ENCODE results near the gene CHST1. TPM values are rescaled to one million over a fixed set of nuclear protein-coding genes. Genes with fewer than 3 reads are reported as not detected.
A peak's percentile ranks its signal among the peaks of the same experiment; 100 is the strongest.

CHST1 gene
- total RNA-seq, 1 donor from 2014 or later = 0.23 TPM

DNA sequence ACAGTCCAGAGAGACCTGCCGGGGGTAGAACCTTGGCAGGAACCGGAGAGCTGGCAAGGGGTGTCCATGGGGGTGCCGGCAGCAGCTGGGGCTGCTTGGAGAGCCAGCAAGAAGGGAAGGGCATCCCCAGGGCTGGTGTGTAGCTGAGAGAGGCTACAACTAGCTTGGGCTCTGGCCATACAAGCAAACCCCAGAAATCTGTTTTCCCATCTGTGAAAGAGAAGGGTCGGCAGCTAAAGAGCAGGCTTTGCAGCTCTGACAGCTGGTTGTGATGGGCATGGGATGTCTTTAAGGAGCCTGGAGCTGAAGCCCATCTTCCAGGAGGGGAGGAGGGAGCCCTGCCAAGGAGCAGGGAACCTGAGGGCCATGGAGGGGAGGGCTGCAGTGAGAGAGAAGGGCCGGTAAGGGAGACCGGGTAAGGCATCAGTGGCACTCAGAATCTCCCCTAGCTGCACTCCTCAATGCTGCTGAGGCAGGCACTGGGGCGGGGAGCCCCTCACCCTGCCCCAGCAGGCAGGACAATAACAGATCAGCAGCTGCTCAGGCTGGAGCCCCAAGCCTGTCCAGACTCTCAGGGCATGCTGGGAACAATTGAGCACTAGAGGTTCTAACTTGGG is 3.9 kb downstream of the CHST1 start:
- intact Hi-C loops (cut with micrococcal nuclease) = no loop called here
- no peak for DNase-seq (ENCODE audit: low spot score)

DNA sequence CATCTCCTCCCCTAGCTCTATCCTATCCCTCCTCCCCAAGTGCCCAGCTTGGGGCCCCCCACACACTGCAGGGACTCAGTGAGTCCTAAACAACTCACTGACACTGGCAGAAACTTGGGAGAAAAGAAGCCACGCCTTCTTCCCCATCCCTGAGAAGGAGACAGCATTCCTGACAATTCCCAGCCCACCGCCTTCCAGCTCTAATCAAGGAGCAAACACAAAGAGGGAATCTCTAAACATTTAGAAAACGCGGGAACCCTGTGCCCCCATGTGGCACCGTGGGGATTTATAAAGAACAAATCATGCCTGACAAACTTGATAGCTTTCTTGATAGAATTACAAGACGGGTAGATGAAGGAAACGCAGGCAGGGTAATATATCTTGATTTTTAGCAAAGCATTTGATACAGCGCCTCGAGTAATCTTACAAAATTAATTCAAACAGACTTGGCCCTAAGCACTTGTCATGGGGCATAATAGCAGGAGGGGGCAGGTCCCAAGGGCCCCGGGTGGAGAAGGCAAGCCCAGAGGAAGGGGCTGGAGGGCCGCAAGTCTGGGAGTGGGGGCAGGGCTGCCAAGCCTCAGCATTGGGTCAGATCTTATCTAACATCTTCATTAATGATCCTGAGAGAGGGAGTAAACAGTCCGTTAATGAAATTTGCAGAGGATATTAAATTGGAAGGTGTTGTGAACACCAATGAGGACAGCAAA is 4.5 kb downstream of the CHST1 start:
- no peaks in the 10 kb centered on the region for H3K4me1 Mint-ChIP-seq (ENCODE audit: low read depth)
- H3K4me3 Mint-ChIP-seq = no peak overlapping the region
- H3K36me3 Mint-ChIP-seq (ENCODE audit: low read depth) = no peaks in the 10 kb centered on the region
- peaks cover 37% of the 10 kb centered on the region for H3K27me3 Mint-ChIP-seq (ENCODE audit: insufficient read depth)
- intact Hi-C loops (cut with micrococcal nuclease) = no loop called here
- no peak overlapping the region for H3K27ac Mint-ChIP-seq
- DNase-seq (ENCODE audit: low spot score) = no peak
- no peaks in the 10 kb centered on the region for H3K9me3 Mint-ChIP-seq

More for the DNA sequence above, 3.9 kb downstream of the CHST1 start:
- Mint-ChIP-seq H3K36me3 (ENCODE audit: low read depth) (no peaks in the 10 kb centered on the region), H3K4me1 (ENCODE audit: low read depth) (no peaks in the 10 kb centered on the region), H3K9me3 (no peaks in the 10 kb centered on the region), H3K27me3 (ENCODE audit: insufficient read depth) (peaks cover 42% of the 10 kb centered on the region), H3K4me3 (no peak overlapping the region), H3K27ac (no peak overlapping the region)

DNA sequence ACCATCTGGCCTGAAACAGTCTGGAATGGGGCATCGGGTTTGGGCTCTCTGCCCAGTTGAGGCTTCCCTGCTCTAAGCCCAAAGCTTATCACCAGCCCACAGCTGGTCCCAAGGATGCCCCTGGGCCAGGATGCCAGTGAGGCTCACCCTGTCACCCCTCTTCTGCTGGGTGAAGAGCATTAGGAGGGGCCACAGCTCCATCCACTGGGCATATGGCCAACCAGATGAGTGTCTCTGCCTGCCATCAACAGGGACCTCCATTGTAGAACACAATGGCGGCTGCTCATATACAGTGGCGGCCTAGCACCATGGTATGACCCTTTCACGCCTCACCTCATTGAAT is 5.6 kb downstream of the CHST1 start:
- peaks cover 35% of the 10 kb centered on the region for H3K27me3 Mint-ChIP-seq (ENCODE audit: insufficient read depth)
- intact Hi-C loops (cut with micrococcal nuclease) = no loop called here
- no peak overlapping the region for H3K27ac Mint-ChIP-seq
- no peaks in the 10 kb centered on the region for H3K36me3 Mint-ChIP-seq (ENCODE audit: low read depth)
- H3K9me3 Mint-ChIP-seq = no peaks in the 10 kb centered on the region
- no peak for DNase-seq (ENCODE audit: low spot score)
- peaks cover 8% of the 10 kb centered on the region for H3K4me1 Mint-ChIP-seq (ENCODE audit: low read depth)
- no peak overlapping the region for H3K4me3 Mint-ChIP-seq

DNA sequence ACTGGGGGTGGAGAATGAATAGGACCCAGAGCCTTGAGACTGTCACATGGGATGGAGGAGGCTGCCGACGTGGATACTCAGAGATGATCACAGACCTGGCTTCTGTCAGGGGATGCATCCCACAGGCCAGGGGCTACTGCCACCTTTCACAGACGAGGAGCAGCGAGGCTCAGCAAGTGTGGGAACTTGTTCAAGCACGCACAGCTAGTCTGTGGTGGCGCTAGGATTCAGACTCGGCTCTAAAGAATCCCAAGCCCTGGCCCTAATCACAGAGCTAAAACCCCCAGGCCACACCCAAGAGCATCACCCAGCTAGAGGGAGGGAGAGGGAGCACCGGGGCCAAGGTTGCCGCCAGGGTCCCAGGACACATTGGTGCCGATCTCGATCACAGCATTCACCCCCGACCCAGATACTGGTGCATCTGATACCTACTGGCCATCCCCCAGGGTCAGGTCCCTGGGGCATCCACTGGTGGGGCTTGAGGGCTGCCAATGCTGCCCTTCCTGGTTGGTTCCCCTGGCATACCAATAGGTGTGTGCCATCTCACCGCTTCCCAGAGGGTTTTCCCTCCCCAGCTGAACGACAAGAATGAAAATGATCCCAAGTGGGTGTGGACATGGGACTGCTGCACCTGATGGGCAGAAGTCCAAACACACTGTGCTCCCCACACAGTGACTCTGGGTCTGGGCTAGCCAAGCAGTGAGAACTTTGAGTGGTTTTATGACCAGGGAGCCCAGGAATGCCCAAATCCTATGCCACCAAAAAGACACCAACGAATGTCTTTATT is 6.2 kb downstream of the CHST1 start:
- Mint-ChIP-seq H3K27ac (no peak overlapping the region), H3K9me3 (no peaks in the 10 kb centered on the region), H3K4me3 (no peak overlapping the region), H3K36me3 (ENCODE audit: low read depth) (no peaks in the 10 kb centered on the region), H3K4me1 (ENCODE audit: low read depth) (peaks cover 8% of the 10 kb centered on the region), H3K27me3 (ENCODE audit: insufficient read depth) (peaks cover 35% of the 10 kb centered on the region)
- no peak for DNase-seq (ENCODE audit: low spot score)
- intact Hi-C loops (cut with micrococcal nuclease) = no loop called here

DNA sequence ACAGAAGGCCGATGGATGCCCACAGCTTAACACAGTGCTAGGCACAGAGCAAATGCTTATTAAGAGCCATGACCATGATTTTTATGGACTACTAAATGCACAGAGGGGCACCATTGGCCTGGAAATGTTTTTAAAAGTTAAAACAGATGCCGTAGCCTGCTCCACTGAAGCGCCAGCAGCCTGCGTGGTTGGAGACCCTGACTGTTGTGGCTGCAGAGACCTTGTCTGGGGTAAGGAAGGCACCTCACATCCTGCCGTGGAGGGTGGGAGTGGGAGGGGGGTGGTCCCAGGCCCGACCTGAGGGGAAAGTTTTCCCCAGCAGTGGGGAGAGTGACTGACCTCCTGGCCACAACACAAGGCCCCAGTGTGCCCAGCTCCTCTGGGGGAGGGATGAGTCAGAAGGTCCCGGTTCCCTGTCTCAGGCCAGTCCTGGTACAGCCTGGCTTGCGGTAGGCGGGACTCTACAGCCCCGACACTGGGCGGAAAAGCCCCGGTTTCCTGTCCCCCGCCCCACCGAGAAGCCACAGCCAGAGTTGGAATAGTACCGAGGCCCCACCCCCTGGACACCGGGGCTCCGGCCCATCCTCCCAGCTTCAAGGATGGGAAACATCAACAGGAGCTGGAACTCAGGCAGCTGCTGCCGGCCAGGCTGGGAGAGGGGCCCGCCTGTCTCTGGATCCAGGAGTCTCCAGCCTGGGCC is 7.0 kb downstream of the CHST1 start:
- H3K36me3 Mint-ChIP-seq (ENCODE audit: low read depth) = no peaks in the 10 kb centered on the region
- intact Hi-C loops (cut with micrococcal nuclease) = no loop called here
- H3K4me1 Mint-ChIP-seq (ENCODE audit: low read depth) = peaks cover 8% of the 10 kb centered on the region
- no peak overlapping the region for H3K4me3 Mint-ChIP-seq
- peaks cover 32% of the 10 kb centered on the region for H3K27me3 Mint-ChIP-seq (ENCODE audit: insufficient read depth)
- no peaks in the 10 kb centered on the region for H3K9me3 Mint-ChIP-seq
- no peak overlapping the region for H3K27ac Mint-ChIP-seq
- DNase-seq (ENCODE audit: low spot score) = no peak

DNA sequence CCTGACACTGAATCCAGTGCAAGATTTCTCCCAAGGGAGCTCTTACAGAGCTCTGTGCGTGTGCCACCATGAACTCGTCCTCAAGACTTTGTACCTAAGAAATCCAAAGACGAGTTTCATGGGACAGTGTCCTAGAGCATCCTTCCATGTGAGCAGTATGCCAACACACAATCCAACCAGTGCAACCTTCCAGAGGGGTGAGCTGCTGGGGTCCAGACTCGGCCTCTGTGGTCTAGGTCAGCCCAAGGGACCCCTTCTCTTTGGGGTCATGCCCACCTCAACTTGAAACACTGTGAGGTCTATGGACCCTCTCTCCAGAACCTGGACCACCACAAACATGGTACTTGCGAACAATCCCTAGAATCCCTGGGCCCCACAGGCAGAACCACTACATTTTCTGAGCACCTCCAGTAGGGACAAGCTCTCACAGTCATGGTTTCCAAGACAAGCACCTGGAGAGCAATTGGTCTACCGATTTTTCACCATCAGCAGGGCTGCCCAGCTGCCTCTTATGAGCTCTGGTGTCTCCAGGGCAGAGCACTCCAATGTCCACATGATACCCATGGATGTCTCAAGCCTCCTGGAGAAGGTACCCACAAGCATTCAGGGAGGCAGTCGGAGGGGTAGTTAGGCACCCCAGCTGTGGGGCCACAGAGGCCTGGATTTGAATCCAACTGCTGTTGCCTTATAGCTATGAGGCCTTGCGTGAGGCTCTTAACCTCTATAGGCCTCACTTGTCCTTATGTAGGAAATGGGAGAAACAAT is 7.7 kb downstream of the CHST1 start:
- Mint-ChIP-seq H3K4me1 (ENCODE audit: low read depth) (peaks cover 8% of the 10 kb centered on the region), H3K27ac (no peak overlapping the region), H3K9me3 (no peaks in the 10 kb centered on the region), H3K4me3 (no peak overlapping the region), H3K27me3 (ENCODE audit: insufficient read depth) (peaks cover 26% of the 10 kb centered on the region), H3K36me3 (ENCODE audit: low read depth) (no peaks in the 10 kb centered on the region)
- intact Hi-C loops (cut with micrococcal nuclease) = no loop called here
- no peak for DNase-seq (ENCODE audit: low spot score)

DNA sequence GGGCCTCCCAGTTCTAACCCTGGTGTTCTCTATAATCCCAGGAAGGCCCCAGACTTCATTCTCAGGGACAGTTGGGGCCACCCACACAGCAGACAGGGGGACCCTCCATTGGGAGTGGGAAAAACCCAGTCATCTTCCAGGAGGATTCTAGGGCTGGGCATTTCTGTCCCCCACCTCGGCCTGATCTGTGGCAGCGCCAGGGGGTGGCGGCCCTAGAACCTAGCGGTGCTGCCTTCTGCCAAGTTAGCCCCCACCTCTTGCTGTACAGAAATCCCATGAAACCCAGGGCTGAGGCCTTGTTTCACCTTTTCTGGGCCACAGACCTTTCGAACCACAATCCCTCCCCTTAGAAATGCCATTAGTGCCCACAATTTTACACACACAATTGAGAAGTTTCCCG is 9.6 kb downstream of the CHST1 start:
- peaks cover 16% of the 10 kb centered on the region for H3K27me3 Mint-ChIP-seq (ENCODE audit: insufficient read depth)
- H3K9me3 Mint-ChIP-seq = no peaks in the 10 kb centered on the region
- peaks cover 8% of the 10 kb centered on the region for H3K4me1 Mint-ChIP-seq (ENCODE audit: low read depth)
- intact Hi-C loops (cut with micrococcal nuclease) = loop anchor here (1.0 to 2.0 kb wide), 3 partner anchors 115 to 316 kb away; no protein-coding TSS in a partner anchor
- no peak for DNase-seq (ENCODE audit: low spot score)
- no peaks in the 10 kb centered on the region for H3K36me3 Mint-ChIP-seq (ENCODE audit: low read depth)
- no peak overlapping the region for H3K4me3 Mint-ChIP-seq
- no peak overlapping the region for H3K27ac Mint-ChIP-seq

DNA sequence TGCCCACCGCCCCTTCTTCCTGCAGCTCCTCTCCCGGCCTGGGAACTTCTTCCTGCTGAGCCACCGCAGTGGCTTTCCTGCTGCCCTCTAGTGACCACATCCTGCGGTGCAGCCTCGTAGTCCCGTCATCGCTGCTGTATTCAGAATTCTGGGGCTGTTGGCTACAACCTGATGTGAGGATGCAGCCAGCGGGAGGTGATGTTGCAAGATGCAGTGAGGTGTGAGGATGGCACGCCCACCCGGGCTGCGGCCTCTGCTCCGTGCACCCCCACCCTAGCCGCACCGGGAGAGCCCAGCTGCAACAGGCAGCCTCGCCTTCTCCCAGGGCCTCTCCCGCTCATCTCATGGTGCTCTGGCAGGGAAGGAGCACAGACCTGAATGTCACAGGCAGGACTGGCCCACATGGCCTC is 10.1 kb downstream of the CHST1 start:
- intact Hi-C loops (cut with micrococcal nuclease) = loop anchor here (1.0 to 2.0 kb wide), 3 partner anchors 115 to 315 kb away; no protein-coding TSS in a partner anchor
- H3K9me3 Mint-ChIP-seq = no peaks in the 10 kb centered on the region
- H3K27me3 Mint-ChIP-seq (ENCODE audit: insufficient read depth) = peaks cover 14% of the 10 kb centered on the region
- H3K27ac Mint-ChIP-seq = no peak overlapping the region
- peaks cover 8% of the 10 kb centered on the region for H3K4me1 Mint-ChIP-seq (ENCODE audit: low read depth)
- peak; percentile 32 for DNase-seq (ENCODE audit: low spot score)
- H3K36me3 Mint-ChIP-seq (ENCODE audit: low read depth) = no peaks in the 10 kb centered on the region
- no peak overlapping the region for H3K4me3 Mint-ChIP-seq

DNA sequence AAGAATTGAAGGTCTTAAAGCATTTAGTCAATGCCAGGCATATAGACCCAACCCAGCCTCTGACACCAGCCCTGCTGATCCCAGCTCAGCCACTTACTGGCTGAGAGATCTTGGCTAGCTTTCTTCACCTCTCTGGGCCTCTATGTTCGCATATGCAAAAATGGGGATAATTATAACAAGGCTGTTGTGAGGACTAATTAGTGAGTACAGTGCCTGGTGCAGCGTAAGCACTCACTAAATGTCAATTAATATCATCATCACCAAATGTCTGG is 10.5 kb downstream of the CHST1 start:
- intact Hi-C loops (cut with micrococcal nuclease) = loop anchor here (1.0 to 2.0 kb wide), 3 partner anchors 116 to 315 kb away; no protein-coding TSS in a partner anchor
- DNase-seq (ENCODE audit: low spot score) = no peak

DNA sequence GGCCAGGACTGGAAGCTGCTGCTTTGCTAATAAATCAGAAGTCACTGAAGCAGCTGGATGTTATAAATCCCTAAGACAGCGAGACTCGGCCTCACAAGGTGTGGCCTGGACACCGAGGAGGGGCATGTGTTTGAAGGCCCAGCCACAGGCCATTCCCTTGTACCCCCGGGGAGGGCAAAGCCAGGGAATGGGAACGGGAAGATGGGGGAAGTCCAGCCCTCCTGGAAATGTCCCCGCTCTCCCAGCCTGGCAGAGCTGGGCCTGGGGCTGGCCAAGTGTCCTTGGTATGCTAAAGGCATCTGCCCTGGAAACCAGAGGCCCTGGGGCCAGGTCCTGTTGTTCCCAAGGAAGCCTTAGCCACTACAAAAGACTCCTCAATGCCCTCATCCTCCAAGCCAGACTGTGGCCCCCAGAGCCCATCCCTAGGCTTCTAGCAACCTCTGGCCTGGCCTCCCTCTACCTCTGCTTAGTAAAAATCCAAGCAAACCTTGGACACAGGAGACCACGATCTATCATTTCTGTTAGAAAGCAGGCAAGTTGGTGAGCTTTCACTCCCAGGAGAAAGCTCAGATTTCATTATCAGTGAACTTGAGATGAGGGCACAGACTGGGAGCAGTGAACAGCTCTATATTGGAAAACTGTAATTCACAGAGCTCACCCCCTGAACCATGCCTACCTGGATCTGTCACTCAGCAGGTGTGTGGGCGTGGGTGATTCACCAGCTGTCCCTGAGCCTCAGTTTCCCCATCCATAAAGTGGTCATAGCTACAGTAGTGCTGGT is 11.0 kb downstream of the CHST1 start:
- intact Hi-C loops (cut with micrococcal nuclease) = loop anchor here (1.0 to 2.0 kb wide), 3 partner anchors 116 to 314 kb away; no protein-coding TSS in a partner anchor
- peaks cover 8% of the 10 kb centered on the region for H3K4me1 Mint-ChIP-seq (ENCODE audit: low read depth)
- H3K9me3 Mint-ChIP-seq = no peaks in the 10 kb centered on the region
- H3K36me3 Mint-ChIP-seq (ENCODE audit: low read depth) = no peaks in the 10 kb centered on the region
- H3K4me3 Mint-ChIP-seq = no peak overlapping the region
- H3K27ac Mint-ChIP-seq = no peak overlapping the region
- DNase-seq (ENCODE audit: low spot score) = no peak
- peaks cover 15% of the 10 kb centered on the region for H3K27me3 Mint-ChIP-seq (ENCODE audit: insufficient read depth)

More for the DNA sequence above, 10.5 kb downstream of the CHST1 start:
- Mint-ChIP-seq H3K36me3 (ENCODE audit: low read depth) (no peaks in the 10 kb centered on the region), H3K4me1 (ENCODE audit: low read depth) (peaks cover 8% of the 10 kb centered on the region), H3K27ac (no peak overlapping the region), H3K27me3 (ENCODE audit: insufficient read depth) (peaks cover 15% of the 10 kb centered on the region), H3K4me3 (no peak overlapping the region), H3K9me3 (no peaks in the 10 kb centered on the region)

DNA sequence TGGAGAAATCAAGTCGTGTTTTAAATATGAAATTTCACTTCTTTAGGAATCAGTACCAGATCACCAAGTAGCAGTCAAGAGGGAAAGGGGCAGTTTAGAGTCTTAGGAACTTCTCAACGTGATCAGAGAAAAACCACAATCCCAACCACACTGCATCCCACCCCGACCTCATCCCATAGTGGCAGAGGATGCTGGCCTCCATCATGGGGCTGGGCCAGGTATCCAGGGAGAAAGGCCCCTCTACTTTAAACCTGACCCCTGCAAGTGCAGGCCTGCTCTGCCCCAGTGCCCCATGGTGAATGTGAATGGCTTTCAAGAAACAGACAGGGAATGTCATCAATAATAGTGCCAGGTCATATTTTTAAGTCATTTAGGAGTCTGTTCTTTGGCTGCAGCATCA is 12.1 kb downstream of the CHST1 start:
- no peaks in the 10 kb centered on the region for H3K9me3 Mint-ChIP-seq
- no peak for DNase-seq (ENCODE audit: low spot score)
- intact Hi-C loops (cut with micrococcal nuclease) = no loop called here
- H3K4me1 Mint-ChIP-seq (ENCODE audit: low read depth) = peaks cover 8% of the 10 kb centered on the region
- H3K4me3 Mint-ChIP-seq = no peak overlapping the region
- no peak overlapping the region for H3K27ac Mint-ChIP-seq
- H3K27me3 Mint-ChIP-seq (ENCODE audit: insufficient read depth) = peaks cover 15% of the 10 kb centered on the region
- H3K36me3 Mint-ChIP-seq (ENCODE audit: low read depth) = no peaks in the 10 kb centered on the region

DNA sequence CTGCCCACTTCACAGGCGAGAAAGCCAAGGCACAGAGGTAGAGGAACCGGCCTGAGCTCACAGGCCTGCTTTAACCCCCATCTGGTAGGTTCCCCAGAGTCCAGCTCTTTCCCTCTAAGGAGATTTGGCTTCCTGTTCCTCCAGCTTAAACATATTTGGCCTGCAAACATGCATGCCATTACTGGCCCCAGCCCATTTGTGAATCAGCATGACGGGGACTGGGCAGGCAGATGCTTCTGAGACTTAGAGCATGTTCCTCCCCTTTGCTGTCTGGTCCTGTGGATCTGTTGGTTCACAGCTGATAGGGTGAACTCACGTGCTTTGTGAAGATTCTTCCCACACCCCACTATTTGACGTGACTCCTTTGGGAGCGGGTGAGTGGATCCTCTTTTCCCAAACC is 12.6 kb downstream of the CHST1 start:
- intact Hi-C loops (cut with micrococcal nuclease) = no loop called here
- no peak overlapping the region for H3K27ac Mint-ChIP-seq
- H3K4me1 Mint-ChIP-seq (ENCODE audit: low read depth) = peaks cover 8% of the 10 kb centered on the region
- no peaks in the 10 kb centered on the region for H3K9me3 Mint-ChIP-seq
- no peaks in the 10 kb centered on the region for H3K36me3 Mint-ChIP-seq (ENCODE audit: low read depth)
- H3K27me3 Mint-ChIP-seq (ENCODE audit: insufficient read depth) = peaks cover 12% of the 10 kb centered on the region
- H3K4me3 Mint-ChIP-seq = no peak overlapping the region
- DNase-seq (ENCODE audit: low spot score) = no peak

Measured in activated T-helper 1 cell treated with anti-CD3 and anti-CD28 coated beads, Interleukin-12 subunit alpha, Interleukin-12 subunit beta, Interleukin-2, Interleukin-4 antibody, amounts not matched to agents 30 ng/mL and 10 ng/mL and 1 ng/mL, durations not matched to agents 14 hours and 24 hours and 36 hours (primary cell).